Heart left ventricle (tissue), 13 donors: ENCODE results near the gene SHISA9.

Source experiments
- CTCF ChIP-seq, 12 donors: fragments of 200-600 bp; sonication (generic) in 4 of 12; IDR thresholded peaks; one replicate each; pipeline versions ENCODE4 v1.5.0 to v1.8.0; 2018 to 2022; ENCODE audit warnings: antibody characterized with exemption in 12 of 12, mild to moderate bottlenecking in 5 of 12
- POLR2A ChIP-seq, 2 donors: fragments of 450-650 bp; IDR thresholded peaks; one replicate each; pipeline ENCODE4 v1.6.1; 2017; ENCODE audit warnings: antibody characterized with exemption in 2 of 2, mild to moderate bottlenecking in 2 of 2, moderate library complexity in 2 of 2
- donor health status: ischemic (EF 13 %, LVEDD 7.1; RV severe dilation, severe dysfunction).
- donor health status: DM: no; HTN: yes; CAD: no.
- donor health status: DM: no; HTN: no; CAD: no.
- donor health status: ischemic (EF 25% LVEDD 6.9; RV normal size, moderate dysfunction).
- donor health status: ischemic (EF 25% LVEDD 5.7; RV mildly dilated, moderate dysfunction).
- donor health status: ischemic (EF 35%, LVEDD 5.7; RV mildly dilated, moderate dysfunction).
- donor health status: nonischemic (EF 11% LVEDD 7.7; RV severe dilation, severe dysfunction).
- donor health status: DM: yes; HTN: yes; CAD: no.
- donor health status: PGD.
- donor health status: ischemic (EF 29% LVEDD 5.4; RV normal size, mild dysfunction).
- donor health status: nonischemic (EF 23%, LVEDD 6.1; RV moderate dilation, normal function).

- no peak for TF ChIP-seq CTCF (IDR thresholded peaks at IDR 0.05)
- TF ChIP-seq POLR2A (IDR thresholded peaks at IDR 0.05), result no peak
Measured at GRCh38 chr16:13113741-13114140, 212.3 kb downstream of the SHISA9 start.
